ENCODE results near the gene ZFAND6. TPM values are rescaled to one million over a fixed set of nuclear protein-coding genes. Genes with fewer than 3 reads are reported as not detected.
"Not testable (repeated sequence)": the region's sequence is repeated elsewhere in the genome, so short reads cannot be mapped to it uniquely, and the experiment has no call there.

Gene ZFAND6
- total RNA-seq, 4 donors from 2014 or later = 75.9 to 154 (median 81.0) TPM

DNA sequence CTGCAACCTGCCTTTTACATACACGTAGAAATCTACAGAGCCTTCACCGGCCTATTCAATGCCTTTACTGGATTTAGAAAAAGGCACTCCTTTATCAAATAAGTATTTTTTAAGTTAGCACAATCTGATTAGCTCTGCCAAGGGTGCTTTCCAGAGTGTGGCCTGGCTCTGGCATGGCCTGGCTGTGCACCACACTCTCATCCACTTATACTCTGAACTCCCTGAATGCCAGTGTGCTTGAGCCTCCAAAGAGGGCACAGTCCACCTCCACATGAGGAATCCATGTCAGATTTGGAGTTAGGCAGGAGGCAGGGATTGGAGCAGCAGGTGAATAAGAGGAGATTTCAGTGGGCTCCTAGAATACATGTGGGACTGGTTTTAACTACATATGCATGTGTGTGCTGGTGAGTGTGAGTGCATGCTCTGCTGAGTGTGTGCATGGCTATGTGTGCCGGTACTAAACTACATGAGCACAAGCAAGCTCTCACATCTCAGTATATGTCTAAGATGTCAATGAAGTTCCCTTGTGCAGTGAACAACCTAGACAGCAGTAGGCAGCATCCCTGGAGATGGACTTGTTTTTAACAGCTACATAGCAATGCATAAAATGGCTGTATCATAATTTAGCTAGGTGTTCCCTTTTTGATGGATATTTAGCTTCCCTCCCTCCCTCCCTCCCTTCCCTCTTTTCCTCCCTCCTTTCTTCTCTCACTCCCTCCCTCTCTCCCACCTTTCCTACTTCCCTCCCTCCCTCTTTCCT lies 17.8 kb upstream of the ZFAND6 start:
- TF ChIP-seq, protein P1, sequence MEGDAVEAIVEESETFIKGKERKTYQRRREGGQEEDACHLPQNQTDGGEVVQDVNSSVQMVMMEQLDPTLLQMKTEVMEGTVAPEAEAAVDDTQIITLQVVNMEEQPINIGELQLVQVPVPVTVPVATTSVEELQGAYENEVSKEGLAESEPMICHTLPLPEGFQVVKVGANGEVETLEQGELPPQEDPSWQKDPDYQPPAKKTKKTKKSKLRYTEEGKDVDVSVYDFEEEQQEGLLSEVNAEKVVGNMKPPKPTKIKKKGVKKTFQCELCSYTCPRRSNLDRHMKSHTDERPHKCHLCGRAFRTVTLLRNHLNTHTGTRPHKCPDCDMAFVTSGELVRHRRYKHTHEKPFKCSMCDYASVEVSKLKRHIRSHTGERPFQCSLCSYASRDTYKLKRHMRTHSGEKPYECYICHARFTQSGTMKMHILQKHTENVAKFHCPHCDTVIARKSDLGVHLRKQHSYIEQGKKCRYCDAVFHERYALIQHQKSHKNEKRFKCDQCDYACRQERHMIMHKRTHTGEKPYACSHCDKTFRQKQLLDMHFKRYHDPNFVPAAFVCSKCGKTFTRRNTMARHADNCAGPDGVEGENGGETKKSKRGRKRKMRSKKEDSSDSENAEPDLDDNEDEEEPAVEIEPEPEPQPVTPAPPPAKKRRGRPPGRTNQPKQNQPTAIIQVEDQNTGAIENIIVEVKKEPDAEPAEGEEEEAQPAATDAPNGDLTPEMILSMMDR (IDR thresholded peaks at IDR 0.05) = no peak
- no peak for TF ChIP-seq POLR2A (IDR thresholded peaks at IDR 0.05)
- no peak for DNase-seq
- Histone ChIP-seq H3K36me3 (no peaks in the 10 kb centered on the region), H3K9me3 (no peaks in the 10 kb centered on the region), H3K4me1 (no peaks in the 10 kb centered on the region), H3K27ac (no peak overlapping the region), H3K4me3 (no peak overlapping the region), H3K27me3 (no peaks in the 10 kb centered on the region)

DNA sequence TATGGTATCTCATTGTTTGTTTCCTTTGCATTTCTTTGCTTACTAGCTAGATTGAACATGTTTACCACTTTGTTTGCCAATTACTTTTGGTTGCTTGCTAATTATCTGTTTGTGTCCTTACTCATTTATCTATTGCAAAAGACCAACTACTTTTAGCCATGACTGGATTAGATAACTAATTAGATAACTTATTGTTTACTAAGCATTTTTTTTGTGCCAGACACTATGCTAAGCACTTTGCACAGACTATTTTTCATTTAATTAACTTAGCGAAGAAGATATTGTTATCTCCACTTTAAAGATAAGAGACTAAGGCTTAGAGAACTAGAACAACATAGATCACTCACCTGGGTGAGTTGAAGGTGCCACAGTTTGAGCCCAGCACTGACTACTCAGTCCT lies 16.9 kb upstream of the ZFAND6 start:
- Histone ChIP-seq H3K4me1 (no peaks in the 10 kb centered on the region), H3K4me3 (no peak overlapping the region), H3K36me3 (no peaks in the 10 kb centered on the region), H3K27me3 (no peaks in the 10 kb centered on the region), H3K9me3 (no peaks in the 10 kb centered on the region), H3K27ac (no peak overlapping the region)
- no peak for DNase-seq
- no peak for TF ChIP-seq POLR2A (IDR thresholded peaks at IDR 0.05)
- TF ChIP-seq, protein P1 (IDR thresholded peaks at IDR 0.05) = no peak

DNA sequence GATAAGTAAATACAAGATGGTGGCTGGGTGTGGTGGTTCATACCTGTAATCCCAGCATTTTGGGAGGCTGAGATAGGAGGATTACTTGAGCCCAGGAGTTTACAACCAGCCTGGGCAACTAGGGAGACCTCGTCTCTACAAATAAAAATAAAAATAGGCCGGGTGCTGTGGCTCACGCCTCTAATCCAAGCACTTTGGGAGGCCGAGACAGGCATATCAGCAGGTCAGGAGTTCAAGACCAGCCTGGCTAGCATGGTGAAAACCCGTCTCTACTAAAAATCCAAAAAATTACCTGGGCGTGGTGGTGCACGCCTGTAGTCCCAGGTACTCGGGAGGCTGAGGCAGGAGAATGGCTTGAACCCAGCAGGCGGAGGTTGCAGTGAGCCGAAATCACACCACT lies 14.3 kb upstream of the ZFAND6 start:
- not testable (repeated sequence) for H3K4me1 ChIP-seq, H3K36me3 ChIP-seq, H3K27me3 ChIP-seq

DNA sequence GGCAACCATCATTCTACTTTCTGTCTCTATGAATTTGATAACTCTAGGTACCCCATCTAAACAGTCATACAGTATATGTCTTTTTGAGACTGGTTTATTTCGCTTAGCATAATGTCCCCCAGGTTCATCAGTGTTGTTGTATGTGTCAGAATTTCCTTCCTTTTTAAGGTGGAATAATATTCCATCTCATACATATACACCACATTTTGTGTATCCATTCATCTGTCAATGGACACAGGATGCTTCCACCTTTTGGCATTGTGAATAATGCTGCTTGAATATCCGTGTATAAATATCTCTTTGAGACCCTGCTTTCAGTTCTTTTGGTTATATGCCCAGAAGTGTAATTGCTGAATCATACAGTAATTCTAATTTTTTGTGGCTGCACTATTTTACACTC lies 10.4 kb upstream of the ZFAND6 start:
- Histone ChIP-seq H3K9me3 (no peaks in the 10 kb centered on the region), H3K4me3 (no peak overlapping the region), H3K27me3 (no peaks in the 10 kb centered on the region), H3K36me3 (no peaks in the 10 kb centered on the region), H3K4me1 (no peaks in the 10 kb centered on the region), H3K27ac (no peak overlapping the region)
- TF ChIP-seq POLR2A (IDR thresholded peaks at IDR 0.05) = no peak
- TF ChIP-seq, protein P1 (IDR thresholded peaks at IDR 0.05) = no peak
- DNase-seq = no peak

More for the DNA sequence above, 14.3 kb upstream of the ZFAND6 start:
- H3K9me3 ChIP-seq, H3K27ac ChIP-seq, DNase-seq, H3K4me3 ChIP-seq: not testable (repeated sequence)

DNA sequence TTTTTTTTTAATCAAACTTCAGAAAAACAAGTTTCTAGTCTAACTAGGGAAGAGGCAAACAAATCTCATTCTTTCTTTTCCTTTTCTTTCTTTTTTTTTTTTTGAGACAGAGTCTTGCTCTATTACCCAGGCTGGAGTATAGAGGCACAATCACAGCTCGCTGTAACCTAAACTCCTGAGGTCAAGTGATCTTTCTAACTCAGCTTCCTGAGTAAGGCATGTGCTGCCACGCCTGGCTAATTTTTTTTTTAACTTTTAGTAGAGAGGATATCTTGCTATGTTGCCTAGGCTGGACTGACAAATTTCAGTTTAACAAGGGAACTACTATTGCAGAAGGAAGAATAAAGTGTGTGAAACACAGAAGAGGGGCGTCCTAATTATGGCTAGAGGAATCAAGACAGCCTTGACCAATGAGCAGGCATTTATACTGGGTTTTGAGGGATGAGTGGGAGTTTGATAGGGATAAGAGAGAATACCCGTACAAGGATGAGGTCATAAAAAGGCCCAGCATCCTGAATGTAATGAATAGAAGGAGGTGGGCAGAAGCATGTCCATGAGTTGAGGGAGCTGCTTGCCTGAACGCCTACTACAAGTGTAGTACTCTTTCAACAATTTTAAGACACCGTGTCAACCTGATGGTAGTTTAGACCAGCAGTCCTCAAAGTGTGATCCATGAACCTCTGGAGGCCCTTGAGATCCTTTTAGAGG lies 6.7 kb upstream of the ZFAND6 start:
- Histone ChIP-seq H3K4me3 (no peak overlapping the region), H3K27me3 (no peaks in the 10 kb centered on the region), H3K27ac (no peak overlapping the region), H3K4me1 (no peaks in the 10 kb centered on the region), H3K36me3 (no peaks in the 10 kb centered on the region), H3K9me3 (no peaks in the 10 kb centered on the region)
- TF ChIP-seq POLR2A (IDR thresholded peaks at IDR 0.05) = no peak
- TF ChIP-seq, protein P1 (IDR thresholded peaks at IDR 0.05) = no peak
- no peak for DNase-seq

DNA sequence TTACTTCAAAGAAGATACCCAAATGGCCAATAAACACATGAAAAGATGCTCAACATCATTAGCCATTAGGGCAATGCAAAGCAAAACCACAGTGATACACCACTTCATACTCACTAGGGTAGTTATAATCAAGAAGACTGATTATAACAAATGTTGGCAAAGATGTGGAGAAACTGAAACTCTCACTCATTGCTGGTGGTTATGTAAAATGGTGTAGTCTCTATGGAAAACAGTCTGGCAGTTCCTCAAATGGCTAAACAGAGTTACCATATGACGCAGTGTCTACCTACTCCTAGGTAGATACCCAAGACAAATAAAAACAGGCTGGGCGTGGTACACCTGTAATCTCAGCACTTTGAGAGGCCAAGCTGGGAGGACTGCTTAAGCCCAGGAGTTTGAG lies 3.5 kb upstream of the ZFAND6 start:
- Histone ChIP-seq H3K4me3 (no peak overlapping the region), H3K9me3 (no peaks in the 10 kb centered on the region), H3K27ac (no peak overlapping the region), H3K36me3 (no peaks in the 10 kb centered on the region), H3K4me1 (peaks cover 0 to 8% (median 0%) of the 10 kb centered on the region in 4 donors), H3K27me3 (no peaks in the 10 kb centered on the region)
- DNase-seq = no peak
- TF ChIP-seq POLR2A (IDR thresholded peaks at IDR 0.05) = no peak
- TF ChIP-seq, protein P1 (IDR thresholded peaks at IDR 0.05) = no peak

Data from Peyer's patch (tissue), 4 donors.